Endothelial cell of umbilical vein (primary cell): ENCODE data around the gene SUPT3H. TPM values are rescaled to one million over a fixed set of nuclear protein-coding genes. Genes with fewer than 3 reads are reported as not detected.

Experiments used
- BruUV-seq: library from RNA; stranded (reverse); fragments of 400-500 nt; replicated peaks from 2 replicates; lab custom pipeline; 2021; lab: Mats Ljungman, UMichigan
- CTCF ChIA-PET: fragments of 300-600, 350-600 bp; sonication (Branson Sonifier 250); formaldehyde crosslinking; loops from one replicate; lab custom pipeline; 2021; ENCODE audit warnings: antibody characterized with exemption, inconsistent platforms; lab: Charles Lee
- POLR2A ChIA-PET: fragments of 300-600, 350-600 bp; sonication (Branson Sonifier 250); formaldehyde crosslinking; loops from one replicate; lab custom pipeline; 2021; ENCODE audit warnings: antibody characterized with exemption, inconsistent platforms; lab: Charles Lee
- DNase-seq: peaks from one replicate; pipeline ENCODE4 v3.0.0-alpha.2; 2011; ENCODE audit warnings: low read depth, low spot score
- FAIRE-seq: peaks from 2 replicates; lab custom pipeline; 2011; peaks lifted over from hg19 to GRCh38; lab: Jason Lieb, UNC
- H2AFZ ChIP-seq: 2 replicates; pipeline ENCODE4 v1.6.0; 2012; ENCODE audit warnings: low read depth, low read length, control low read depth, inconsistent platforms
- H3K27ac ChIP-seq: 2 replicates; pipeline ENCODE4 v1.5.1; 2011; ENCODE audit warnings: low read depth, mild to moderate bottlenecking, control low read depth, low read length, moderate library complexity; ENCODE audit not compliant: insufficient read depth
- H3K27me3 ChIP-seq, 2 experiments: 2 replicates each; pipeline versions ENCODE4 v1.6.0 to v1.6.1; 2011; ENCODE audit warnings: low read length in 2 of 2, mixed read lengths in 1 of 2; ENCODE audit not compliant: control insufficient read depth in 2 of 2, insufficient read depth in 2 of 2
- H3K36me3 ChIP-seq, 2 experiments: 2 replicates in 1 of 2; 3 replicates in 1 of 2; pipeline ENCODE4 v1.5.1; 2011; ENCODE audit warnings: low read length in 2 of 2, mild to moderate bottlenecking in 1 of 2, moderate library complexity in 1 of 2; ENCODE audit not compliant: control insufficient read depth in 2 of 2, insufficient read depth in 2 of 2; ENCODE audit errors: extremely low read depth in 1 of 2
- H3K4me1 ChIP-seq: 3 replicates; pipeline ENCODE4 v1.5.1; 2011; ENCODE audit warnings: mild to moderate bottlenecking, low read length; ENCODE audit not compliant: control insufficient read depth, insufficient read depth; ENCODE audit errors: extremely low read depth
- H3K4me2 ChIP-seq: 2 replicates; pipeline ENCODE4 v1.6.1; 2011; ENCODE audit warnings: low read length, control low read depth, mixed read lengths; ENCODE audit not compliant: insufficient read depth
- H3K4me3 ChIP-seq, 3 experiments: fragments of 200-600 bp in 1 of 3; sonication (generic), shearing (Covaris generic) in 1 of 3; replicated peaks in 1 of 3; 2 replicates each; pipeline ENCODE4 v1.5.1; 2011 to 2016; ENCODE audit warnings: control low read depth in 3 of 3, low read length in 3 of 3, mild to moderate bottlenecking in 2 of 3, inconsistent platforms in 1 of 3, low read depth in 1 of 3, moderate library complexity in 1 of 3; ENCODE audit not compliant: insufficient read depth in 1 of 3
- H3K79me2 ChIP-seq: 2 replicates; pipeline ENCODE4 v1.6.0; 2012; ENCODE audit warnings: low read length, inconsistent platforms; ENCODE audit not compliant: control insufficient read depth, insufficient read depth
- H3K9ac ChIP-seq: replicated peaks from 2 replicates; pipeline ENCODE3; 2011; ENCODE audit warnings: low read length, control low read depth; ENCODE audit not compliant: insufficient read depth; ENCODE audit errors: extremely low read depth
- H3K9me1 ChIP-seq: replicated peaks from 3 replicates; pipeline ENCODE4 v1.6.0; 2011; ENCODE audit warnings: mild to moderate bottlenecking, low read length; ENCODE audit not compliant: control insufficient read depth, insufficient read depth; ENCODE audit errors: extremely low read depth
- H3K9me3 ChIP-seq: replicated peaks from 2 replicates; pipeline ENCODE4 v1.5.1; 2012; ENCODE audit warnings: low read length, inconsistent platforms; ENCODE audit not compliant: control insufficient read depth, insufficient read depth
- H4K20me1 ChIP-seq: replicated peaks from 2 replicates; pipeline ENCODE3; 2011; ENCODE audit warnings: mild to moderate bottlenecking, low read length; ENCODE audit not compliant: control insufficient read depth, insufficient read depth; ENCODE audit errors: extremely low read depth
- EZH2 ChIP-seq: IDR thresholded peaks from 2 replicates; pipeline ENCODE4 v1.6.1; 2012; ENCODE audit warnings: borderline replicate concordance, low read depth, mild to moderate bottlenecking, moderate library complexity, low read length, inconsistent platforms; ENCODE audit not compliant: severe bottlenecking
- FOS ChIP-seq: IDR thresholded peaks from 2 replicates; pipeline ENCODE4 v1.6.1; 2011; ENCODE audit warnings: mild to moderate bottlenecking, low read length, moderate library complexity, borderline replicate concordance; ENCODE audit not compliant: insufficient read depth
- GATA2 ChIP-seq: IDR thresholded peaks from 2 replicates; pipeline ENCODE4 v1.7.0; 2011; ENCODE audit warnings: low read depth, mild to moderate bottlenecking, moderate library complexity, mixed read lengths, low read length; ENCODE audit not compliant: insufficient read length, insufficient read depth
- JUN ChIP-seq: IDR thresholded peaks from 2 replicates; pipeline ENCODE4 v1.6.1; 2011; ENCODE audit warnings: borderline replicate concordance, low read depth; ENCODE audit not compliant: insufficient read length, insufficient read depth
- MYC ChIP-seq: IDR thresholded peaks from one replicate; pipeline ENCODE4 v1.6.1; 2011; ENCODE audit warnings: mild to moderate bottlenecking, low read depth, low read length
- POLR2A ChIP-seq: IDR thresholded peaks from 2 replicates; pipeline ENCODE4 v1.6.1; 2012; ENCODE audit warnings: low read depth, mild to moderate bottlenecking, control low read depth, low read length
- POLR2AphosphoS5 ChIP-seq: IDR thresholded peaks from 2 replicates; pipeline ENCODE4 v1.6.1; 2012; ENCODE audit warnings: low read depth, mild to moderate bottlenecking, control low read depth, low read length, moderate library complexity; ENCODE audit not compliant: insufficient read depth
- dilution Hi-C: fragments of 300-500 bp; cut with MboI; formaldehyde crosslinking; loops from one replicate; pipeline ENCODE4 v1.15.0; 2019; ENCODE audit warnings: low sequenced_read_pairs; ENCODE audit not compliant: extremely low pct_ligation_motif_present
- intact Hi-C: fragments of 100-400 bp; cut with micrococcal nuclease; formaldehyde crosslinking; loops from one replicate; pipeline ENCODE4 v1.10.0; 2022
- polyA plus RNA-seq, 4 experiments: library from polyadenylated mRNA; depleted of rRNA in 3 of 4; stranded (reverse) in 3 of 4; unstranded in 1 of 4; fragments of >200 nt; gene quantifications; 2 replicates each; pipeline versions ENCODE4 v1.2.1 to v1.2.3, GENCODE V29; 2011 to 2012; ENCODE audit warnings: missing spikeins in 1 of 4
- total RNA-seq: library from RNA; stranded (reverse); gene quantifications from 2 replicates; pipeline ENCODE4 v1.2.3, GENCODE V29; 2021
- TF ChIP-seq, protein P1 (sequence below), 2 donors: IDR thresholded peaks; 1 replicate in 1 of 2; 2 replicates in 1 of 2; pipeline ENCODE4 v1.5.1; 2011; ENCODE audit warnings: low read length in 2 of 2, mild to moderate bottlenecking in 2 of 2, moderate library complexity in 2 of 2, control low read depth in 1 of 2, inconsistent platforms in 1 of 2, low read depth in 1 of 2; ENCODE audit not compliant: insufficient read depth in 1 of 2; ENCODE audit errors: extremely low read depth in 1 of 2
- TF ChIP-seq, protein P2 (sequence below): IDR thresholded peaks from 2 replicates; pipeline ENCODE4 v1.6.1; 2011; ENCODE audit not compliant: insufficient read depth, insufficient read length

The SUPT3H gene
- total and polyA plus RNA-seq, 2 donors (not counting 3 experiments of a cell fraction or from before 2014, with no cell fraction given) = 8.3 to 9.8 TPM

DNA sequence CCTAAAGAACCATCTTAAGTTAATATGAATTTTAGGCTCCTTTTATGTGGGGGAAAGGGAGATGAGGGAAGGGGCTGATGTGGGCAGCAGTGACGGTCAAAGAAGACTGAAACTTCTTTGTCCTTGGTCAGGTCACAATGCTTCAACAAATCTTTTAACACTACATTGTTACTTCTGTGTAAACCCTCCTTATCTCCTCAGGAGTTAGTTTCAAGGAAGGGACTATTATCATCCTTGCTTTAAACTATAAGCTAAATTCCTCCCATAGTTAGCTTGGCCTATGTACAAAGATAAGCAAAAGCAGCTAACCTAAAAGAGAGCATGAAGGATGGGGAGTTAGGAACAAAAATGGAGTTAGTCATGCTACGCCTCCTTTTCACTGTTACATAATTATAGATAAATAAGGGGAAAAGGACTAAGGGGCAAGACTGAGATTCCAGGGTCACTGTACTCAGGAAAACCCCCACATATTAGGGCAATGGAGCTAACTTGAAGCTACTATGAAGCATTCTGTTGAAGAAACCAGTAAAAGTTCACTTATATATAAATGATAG is 222.3 kb downstream of the SUPT3H start:
- H3K9me1 ChIP-seq = no peaks in the 10 kb centered on the region
- DNase-seq (no peak), FAIRE-seq (no peak)
- no peaks in the 10 kb centered on the region for H4K20me1 ChIP-seq
- H3K4me1 ChIP-seq = peaks cover 3% of the 10 kb centered on the region
- no peak overlapping the region for H3K4me2 ChIP-seq
- H3K27ac ChIP-seq = no peak overlapping the region
- H3K4me3 ChIP-seq = no peak overlapping the region
- H3K27me3 ChIP-seq = no peaks in the 10 kb centered on the region
- no peaks in the 10 kb centered on the region for H3K79me2 ChIP-seq
- H3K9ac ChIP-seq = no peak overlapping the region
- H3K36me3 ChIP-seq = no peaks in the 10 kb centered on the region
- ChIA-PET CTCF (interaction anchor here (1.5 kb wide), 1 partner anchor 69 kb away, joined by 3 read pairs; no protein-coding TSS in a partner anchor), POLR2A (no interaction called here)
- no TSS peak for BruUV-seq
- dilution Hi-C loops = no loop called here
- intact Hi-C loops = no loop called here
- no peak overlapping the region for H2AFZ ChIP-seq
- no peaks in the 10 kb centered on the region for H3K9me3 ChIP-seq
- TF ChIP-seq FOS (no peak), MYC (no peak), POLR2AphosphoS5 (no peak), POLR2A (no peak), GATA2 (no peak), EZH2 (no peak), JUN (no peak)
- TF ChIP-seq, protein P1, sequence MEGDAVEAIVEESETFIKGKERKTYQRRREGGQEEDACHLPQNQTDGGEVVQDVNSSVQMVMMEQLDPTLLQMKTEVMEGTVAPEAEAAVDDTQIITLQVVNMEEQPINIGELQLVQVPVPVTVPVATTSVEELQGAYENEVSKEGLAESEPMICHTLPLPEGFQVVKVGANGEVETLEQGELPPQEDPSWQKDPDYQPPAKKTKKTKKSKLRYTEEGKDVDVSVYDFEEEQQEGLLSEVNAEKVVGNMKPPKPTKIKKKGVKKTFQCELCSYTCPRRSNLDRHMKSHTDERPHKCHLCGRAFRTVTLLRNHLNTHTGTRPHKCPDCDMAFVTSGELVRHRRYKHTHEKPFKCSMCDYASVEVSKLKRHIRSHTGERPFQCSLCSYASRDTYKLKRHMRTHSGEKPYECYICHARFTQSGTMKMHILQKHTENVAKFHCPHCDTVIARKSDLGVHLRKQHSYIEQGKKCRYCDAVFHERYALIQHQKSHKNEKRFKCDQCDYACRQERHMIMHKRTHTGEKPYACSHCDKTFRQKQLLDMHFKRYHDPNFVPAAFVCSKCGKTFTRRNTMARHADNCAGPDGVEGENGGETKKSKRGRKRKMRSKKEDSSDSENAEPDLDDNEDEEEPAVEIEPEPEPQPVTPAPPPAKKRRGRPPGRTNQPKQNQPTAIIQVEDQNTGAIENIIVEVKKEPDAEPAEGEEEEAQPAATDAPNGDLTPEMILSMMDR (IDR thresholded peaks at IDR 0.05; ENCODE audit: extremely low read depth in 1 of 2, insufficient read depth in 1 of 2, low read depth in 1 of 2, low read length in 2 of 2) = no peak
- TF ChIP-seq, protein P2, sequence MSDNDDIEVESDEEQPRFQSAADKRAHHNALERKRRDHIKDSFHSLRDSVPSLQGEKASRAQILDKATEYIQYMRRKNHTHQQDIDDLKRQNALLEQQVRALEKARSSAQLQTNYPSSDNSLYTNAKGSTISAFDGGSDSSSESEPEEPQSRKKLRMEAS = no peak
